ENCODE measurements around the gene SLC7A10.

The SLC7A10 gene

DNA sequence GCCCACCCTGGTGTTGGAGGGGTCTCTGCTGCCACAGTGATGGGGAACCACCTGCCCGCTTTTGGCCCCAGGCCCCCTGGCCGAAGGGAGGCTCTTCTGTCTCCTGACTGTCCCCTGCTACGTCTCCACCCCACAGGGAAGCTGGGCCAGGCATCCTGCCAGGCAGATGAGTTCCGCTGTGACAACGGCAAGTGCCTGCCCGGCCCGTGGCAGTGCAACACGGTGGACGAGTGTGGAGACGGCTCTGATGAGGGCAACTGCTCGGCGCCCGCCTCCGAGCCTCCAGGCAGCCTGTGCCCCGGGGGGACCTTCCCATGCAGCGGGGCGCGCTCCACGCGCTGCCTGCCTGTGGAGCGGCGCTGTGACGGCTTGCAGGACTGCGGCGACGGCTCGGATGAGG is 20.5 kb downstream of the SLC7A10 start:
- no peak overlapping the region for H3K9ac ChIP-seq (ENCODE audit: low read length)
- no peaks in the 10 kb centered on the region for H3K9me2 ChIP-seq (ENCODE audit: low read depth, low read length)
- no peak for TF ChIP-seq EZH2 (IDR thresholded peaks at IDR 0.05; ENCODE audit: borderline replicate concordance, low read length)
- no peak for TF ChIP-seq CTCF (IDR thresholded peaks at IDR 0.05; ENCODE audit: low read length)
- no peaks in the 10 kb centered on the region for H3K36me3 ChIP-seq (ENCODE audit: insufficient read depth, low read length)
- H3F3A ChIP-seq (ENCODE audit: insufficient read depth, low read length): no peaks in the 10 kb centered on the region
- no peaks in the 10 kb centered on the region for H3K9me3 ChIP-seq (ENCODE audit: low read length)
- H3K27ac ChIP-seq (ENCODE audit: low read depth, low read length, poor library complexity, severe bottlenecking): no peak overlapping the region
- H3K4me2 ChIP-seq (ENCODE audit: low read length): no peak overlapping the region
- no peaks in the 10 kb centered on the region for H3K27me3 ChIP-seq (ENCODE audit: insufficient read depth, low read length)
- no peaks in the 10 kb centered on the region for H3K4me1 ChIP-seq (ENCODE audit: insufficient read depth, low read length, severe bottlenecking)
- no peak overlapping the region for H3K4me3 ChIP-seq (ENCODE audit: low read depth, low read length, poor library complexity, severe bottlenecking)
- no peak overlapping the region for H2AFZ ChIP-seq (ENCODE audit: low read length)
- no peaks in the 10 kb centered on the region for H3K79me2 ChIP-seq (ENCODE audit: insufficient read depth, low read length)
- no peaks in the 10 kb centered on the region for H4K20me1 ChIP-seq (ENCODE audit: insufficient read depth, low read length)

- Histone ChIP-seq H3K4me2 (ENCODE audit: low read length) (no peak overlapping the region), H3K79me2 (ENCODE audit: insufficient read depth, low read length) (no peaks in the 10 kb centered on the region), H3K9me3 (ENCODE audit: low read length) (no peaks in the 10 kb centered on the region), H3K27me3 (ENCODE audit: insufficient read depth, low read length) (no peaks in the 10 kb centered on the region), H2AFZ (ENCODE audit: low read length) (no peak overlapping the region), H3K9me2 (ENCODE audit: low read depth, low read length) (no peaks in the 10 kb centered on the region), H3K27ac (ENCODE audit: low read depth, low read length, poor library complexity, severe bottlenecking) (no peak overlapping the region), H3K4me1 (ENCODE audit: insufficient read depth, low read length, severe bottlenecking) (no peaks in the 10 kb centered on the region), H3K9ac (ENCODE audit: low read length) (no peak overlapping the region), H3K36me3 (ENCODE audit: insufficient read depth, low read length) (no peaks in the 10 kb centered on the region), H3K4me3 (ENCODE audit: low read depth, low read length, poor library complexity, severe bottlenecking) (no peak overlapping the region), H4K20me1 (ENCODE audit: insufficient read depth, low read length) (no peaks in the 10 kb centered on the region), H3F3A (ENCODE audit: insufficient read depth, low read length) (no peaks in the 10 kb centered on the region)
- TF ChIP-seq CTCF (IDR thresholded peaks at IDR 0.05; ENCODE audit: low read length) (no peak), EZH2 (IDR thresholded peaks at IDR 0.05; ENCODE audit: borderline replicate concordance, low read length) (no peak)
Measured at GRCh38 chr19:33204136-33204973, 21.3 kb downstream of the SLC7A10 start.

DNA sequence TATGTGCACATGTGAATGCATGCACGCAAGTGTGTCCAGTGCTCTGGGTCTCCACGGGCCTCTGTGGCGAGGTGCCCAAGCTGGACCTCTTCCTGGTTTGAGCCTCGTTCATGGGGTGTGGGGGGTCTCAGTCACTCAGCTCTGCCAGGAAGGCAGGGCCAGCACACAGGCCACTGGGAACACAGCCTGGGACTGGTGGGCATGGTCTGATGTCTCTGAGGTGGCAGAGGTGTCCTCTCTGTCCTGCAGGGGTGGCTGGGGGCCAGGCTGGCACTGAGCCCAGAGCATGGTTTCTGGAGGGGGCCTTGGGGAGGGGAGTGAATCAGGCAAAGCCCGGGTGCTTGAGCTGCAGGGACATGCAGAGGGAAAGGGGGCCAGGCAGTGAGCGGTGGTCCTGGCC is 22.1 kb downstream of the SLC7A10 start:
- no peak overlapping the region for H3K27ac ChIP-seq (ENCODE audit: low read depth, low read length, poor library complexity, severe bottlenecking)

More for the DNA sequence above, 22.1 kb downstream of the SLC7A10 start:
- H3K9me3 ChIP-seq (ENCODE audit: low read length): no peaks in the 10 kb centered on the region
- no peak overlapping the region for H3K4me3 ChIP-seq (ENCODE audit: low read depth, low read length, poor library complexity, severe bottlenecking)
- H3K79me2 ChIP-seq (ENCODE audit: insufficient read depth, low read length): no peaks in the 10 kb centered on the region
- H3F3A ChIP-seq (ENCODE audit: insufficient read depth, low read length): no peaks in the 10 kb centered on the region
- no peak for TF ChIP-seq EZH2 (IDR thresholded peaks at IDR 0.05; ENCODE audit: borderline replicate concordance, low read length)
- TF ChIP-seq CTCF (IDR thresholded peaks at IDR 0.05; ENCODE audit: low read length): no peak
- H3K36me3 ChIP-seq (ENCODE audit: insufficient read depth, low read length): no peaks in the 10 kb centered on the region
- H2AFZ ChIP-seq (ENCODE audit: low read length): no peak overlapping the region
- H3K9me2 ChIP-seq (ENCODE audit: low read depth, low read length): no peaks in the 10 kb centered on the region
- H3K4me1 ChIP-seq (ENCODE audit: insufficient read depth, low read length, severe bottlenecking): no peaks in the 10 kb centered on the region
- H3K9ac ChIP-seq (ENCODE audit: low read length): no peak overlapping the region
- no peak overlapping the region for H3K4me2 ChIP-seq (ENCODE audit: low read length)
- no peaks in the 10 kb centered on the region for H4K20me1 ChIP-seq (ENCODE audit: insufficient read depth, low read length)
- H3K27me3 ChIP-seq (ENCODE audit: insufficient read depth, low read length): no peaks in the 10 kb centered on the region

All from OCI-LY1 (cell line).